ENCODE measurements around the gene DNAI4. TPM values are rescaled to one million over a fixed set of nuclear protein-coding genes. Genes with fewer than 3 reads are reported as not detected.
A peak's percentile ranks its signal among the peaks of the same experiment; 100 is the strongest.

Gene DNAI4
- total RNA-seq, 4 donors from 2014 or later: 30.6 to 99.5 (median 55.4) TPM

DNA sequence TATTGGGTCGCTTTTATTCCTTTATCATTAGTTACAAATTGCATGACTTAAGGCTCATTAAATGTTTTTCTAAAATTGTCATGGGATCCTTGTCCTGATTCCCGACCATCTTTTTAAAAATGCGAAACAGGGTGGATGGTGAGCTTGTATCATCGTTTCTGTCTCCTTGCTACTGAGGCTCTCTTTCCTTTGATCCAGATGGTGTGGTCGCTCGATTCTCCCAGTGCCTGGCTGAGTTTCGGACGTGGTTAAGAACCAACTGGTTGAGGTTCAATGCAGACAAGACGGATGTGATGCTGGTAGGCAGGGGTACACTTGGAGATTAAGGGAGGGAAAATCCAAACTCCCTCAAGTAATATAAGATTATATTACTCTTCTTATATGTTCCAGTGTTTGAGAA is 1.3 kb upstream of the DNAI4 start:
- Histone ChIP-seq H3K27me3 (no peaks in the 10 kb centered on the region), H3K4me1 (no peaks in the 10 kb centered on the region), H3K4me3 (peak overlapping the region; percentile 69 to 90), H3K9me3 (no peaks in the 10 kb centered on the region), H3K36me3 (no peaks in the 10 kb centered on the region), H3K27ac (peak overlapping the region; percentile 93 to 96)
- no peak for DNase-seq
- TF ChIP-seq CTCF (IDR thresholded peaks at IDR 0.05) (no peak), POLR2A (IDR thresholded peaks at IDR 0.05) (no peak)
- intact Hi-C loops (cut with DNase I; ENCODE audit: low total_unique reads): no loop called here

GRCh38 chr1:66925558-66925910 is 878 bp upstream of the DNAI4 start:
- Histone ChIP-seq H3K4me3 (peak overlapping the region; percentile 69 to 90), H3K4me1 (no peaks in the 10 kb centered on the region), H3K27ac (peak overlapping the region; percentile 93 to 96), H3K9me3 (no peaks in the 10 kb centered on the region), H3K27me3 (no peaks in the 10 kb centered on the region), H3K36me3 (no peaks in the 10 kb centered on the region)
- intact Hi-C loops (cut with DNase I; ENCODE audit: low total_unique reads): no loop called here
- DNase-seq: no peak
- TF ChIP-seq CTCF (IDR thresholded peaks at IDR 0.05) (no peak), POLR2A (IDR thresholded peaks at IDR 0.05) (no peak)

DNA sequence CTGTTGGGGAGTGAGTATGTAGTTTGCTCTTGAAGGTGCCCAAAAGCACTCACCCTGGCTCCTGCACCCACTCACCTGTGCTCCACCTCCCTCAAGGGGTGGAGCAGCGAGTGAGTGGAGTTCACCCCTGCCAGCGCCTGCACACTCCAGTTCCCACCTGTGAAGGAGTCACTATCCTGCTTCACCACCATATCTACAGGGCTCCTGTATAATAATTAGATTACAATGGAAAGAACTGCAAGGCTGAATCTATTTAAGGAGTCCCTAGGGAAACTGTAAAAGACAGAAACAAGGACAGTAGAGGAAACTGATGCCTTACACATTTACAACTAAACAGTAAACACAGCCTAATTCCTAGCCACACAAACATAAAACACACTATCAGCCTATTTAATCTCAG is 4.1 kb downstream of the DNAI4 start:
- H3K27ac ChIP-seq: no peak overlapping the region
- no peaks in the 10 kb centered on the region for H3K4me1 ChIP-seq
- no peak for DNase-seq
- no peaks in the 10 kb centered on the region for H3K36me3 ChIP-seq
- intact Hi-C loops (cut with DNase I; ENCODE audit: low total_unique reads): no loop called here
- no peak overlapping the region for H3K4me3 ChIP-seq
- no peaks in the 10 kb centered on the region for H3K27me3 ChIP-seq
- no peak for TF ChIP-seq POLR2A (IDR thresholded peaks at IDR 0.05)
- TF ChIP-seq CTCF (IDR thresholded peaks at IDR 0.05): no peak
- no peaks in the 10 kb centered on the region for H3K9me3 ChIP-seq

DNA sequence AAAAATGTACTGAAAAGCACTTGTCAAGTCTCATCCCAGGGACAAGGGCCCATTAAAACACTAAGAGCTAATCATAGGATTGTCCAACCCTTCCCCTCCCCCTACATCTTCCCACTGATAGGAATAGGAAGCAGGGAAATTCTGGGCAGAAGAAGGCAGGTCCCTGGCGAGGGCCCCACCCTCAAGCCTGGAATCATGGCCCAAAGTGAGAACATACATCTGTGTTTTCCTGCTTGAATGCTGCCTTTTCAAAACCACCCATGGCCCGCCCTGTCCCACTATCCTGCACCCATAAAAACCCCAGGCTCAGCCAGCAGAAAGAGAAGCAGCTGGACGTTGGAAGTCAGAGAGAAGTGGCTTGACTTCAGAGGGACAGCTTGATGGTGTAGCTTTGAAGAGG is 4.8 kb downstream of the DNAI4 start:
- Histone ChIP-seq H3K4me1 (no peaks in the 10 kb centered on the region), H3K9me3 (no peaks in the 10 kb centered on the region), H3K36me3 (no peaks in the 10 kb centered on the region), H3K27me3 (no peaks in the 10 kb centered on the region), H3K27ac (no peak overlapping the region), H3K4me3 (no peak overlapping the region)
- no peak for DNase-seq
- TF ChIP-seq CTCF (IDR thresholded peaks at IDR 0.05) (no peak), POLR2A (IDR thresholded peaks at IDR 0.05) (no peak)
- intact Hi-C loops (cut with DNase I; ENCODE audit: low total_unique reads): no loop called here

GRCh38 chr1:66919063-66919462 is 5.6 kb downstream of the DNAI4 start:
- no peaks in the 10 kb centered on the region for H3K4me1 ChIP-seq
- H3K9me3 ChIP-seq: no peaks in the 10 kb centered on the region
- no peak overlapping the region for H3K4me3 ChIP-seq
- no peaks in the 10 kb centered on the region for H3K27me3 ChIP-seq
- no peak for DNase-seq
- TF ChIP-seq CTCF (IDR thresholded peaks at IDR 0.05) (no peak), POLR2A (IDR thresholded peaks at IDR 0.05) (no peak)
- H3K27ac ChIP-seq: no peak overlapping the region
- no peaks in the 10 kb centered on the region for H3K36me3 ChIP-seq
- intact Hi-C loops (cut with DNase I; ENCODE audit: low total_unique reads): no loop called here
